T47D (cell line): ENCODE results near the gene SLC25A24.
"Not testable (repeated sequence)": the region's sequence is repeated elsewhere in the genome, so short reads cannot be mapped to it uniquely, and the experiment has no call there.

Experiments used
- DNase-seq, 2 experiments: peaks; one replicate each; pipeline versions ENCODE4 v3.0.0 to v3.0.0-alpha.2; 2011 to 2012; ENCODE audit warnings: low read depth in 1 of 2, low spot score in 1 of 2
- JUND ChIP-seq: IDR thresholded peaks from 2 replicates; pipeline ENCODE4 v1.6.1; 2012; ENCODE audit warnings: low read depth
- in situ Hi-C: cut with HindIII; loops from 2 replicates; pipeline ENCODE4 v1.10.0; 2016; ENCODE audit warnings: low sequenced_read_pairs, low pct_unique_long_range_greater_than_20kb

SLC25A24 gene

DNA sequence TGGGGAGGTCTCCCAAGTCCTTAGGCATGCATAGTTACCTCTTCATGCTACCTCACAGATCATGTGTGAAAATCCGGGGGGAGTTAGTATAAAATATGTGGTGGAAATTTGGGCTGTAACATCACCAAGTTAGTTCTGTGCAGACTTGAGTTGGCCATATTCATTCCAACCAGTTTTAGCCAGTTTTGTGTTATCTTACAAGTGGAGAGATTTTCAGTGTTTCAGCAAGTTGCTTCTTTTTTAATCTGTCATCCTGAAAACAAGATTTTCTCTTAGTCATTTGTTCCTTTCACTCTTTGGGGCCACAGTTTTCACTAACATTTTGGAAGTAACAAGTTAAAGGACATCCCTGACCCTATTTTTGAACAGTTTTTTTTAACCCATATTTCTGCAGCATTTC is 11.3 kb downstream of the SLC25A24 start:
- in situ Hi-C loops, result no loop called here
- no peak for TF ChIP-seq JUND
- no peak for DNase-seq

- no peak for TF ChIP-seq JUND
- DNase-seq, result no peak
- in situ Hi-C loops, result no loop called here
Observed at GRCh38 chr1:108182959-108183700, 17.0 kb downstream of the SLC25A24 start.

DNA sequence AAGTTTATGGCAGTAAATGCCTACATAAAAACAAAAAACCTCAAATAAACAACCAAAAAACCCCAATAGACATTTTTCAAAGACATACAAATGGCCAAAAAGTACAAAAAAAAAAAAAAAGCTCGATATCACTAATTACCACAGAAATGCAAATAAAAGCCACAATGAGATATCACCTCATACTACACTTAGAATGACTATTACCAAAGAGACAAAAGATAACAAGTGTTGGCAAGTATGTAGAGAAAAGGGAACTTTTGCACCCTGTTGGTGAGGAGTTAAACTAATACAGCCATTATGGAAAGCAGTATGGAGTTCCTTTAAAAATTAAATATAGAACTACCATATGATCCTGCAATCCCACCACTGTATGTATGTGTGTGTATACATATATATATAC is 21.1 kb downstream of the SLC25A24 start:
- in situ Hi-C loops, result no loop called here
- no peak for DNase-seq
- TF ChIP-seq JUND, result no peak

DNA sequence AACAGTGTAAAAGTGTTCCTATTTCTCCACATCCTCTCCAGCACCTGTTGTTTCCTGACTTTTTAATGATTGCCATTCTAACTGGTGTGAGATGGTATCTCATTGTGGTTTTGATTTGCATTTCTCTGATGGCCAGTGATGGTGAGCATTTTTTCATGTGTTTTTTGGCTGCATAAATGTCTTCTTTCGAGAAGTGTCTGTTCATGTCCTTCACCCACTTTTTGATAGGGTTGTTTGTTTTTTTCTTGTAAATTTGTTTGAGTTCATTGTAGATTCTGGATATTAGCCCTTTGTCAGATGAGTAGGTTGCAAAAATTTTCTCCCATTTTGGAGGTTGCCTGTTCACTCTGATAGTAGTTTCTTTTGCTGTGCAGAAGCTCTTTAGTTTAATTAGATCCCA is 37.7 kb downstream of the SLC25A24 start:
- DNase-seq, in situ Hi-C loops: not testable (repeated sequence)

DNA sequence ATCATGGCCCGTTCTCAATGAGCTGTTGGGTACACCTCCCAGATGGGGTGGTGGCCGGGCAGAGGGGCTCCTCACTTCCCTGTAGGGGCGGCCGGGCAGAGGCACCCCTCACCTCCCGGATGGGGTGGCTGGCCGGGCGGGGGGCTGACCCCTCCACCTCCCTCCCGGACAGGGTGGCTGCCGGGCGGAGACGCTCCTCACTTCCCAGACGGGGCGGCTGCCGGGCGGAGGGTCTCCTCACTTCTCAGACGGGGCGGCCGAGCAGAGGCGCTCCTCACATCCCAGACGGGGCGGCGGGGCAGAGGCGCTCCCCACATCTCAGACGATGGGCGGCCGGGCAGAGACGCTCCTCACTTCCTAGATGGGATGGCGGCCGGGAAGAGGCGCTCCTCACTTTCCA is 40.2 kb downstream of the SLC25A24 start:
- in situ Hi-C loops, DNase-seq: not testable (repeated sequence)

DNA sequence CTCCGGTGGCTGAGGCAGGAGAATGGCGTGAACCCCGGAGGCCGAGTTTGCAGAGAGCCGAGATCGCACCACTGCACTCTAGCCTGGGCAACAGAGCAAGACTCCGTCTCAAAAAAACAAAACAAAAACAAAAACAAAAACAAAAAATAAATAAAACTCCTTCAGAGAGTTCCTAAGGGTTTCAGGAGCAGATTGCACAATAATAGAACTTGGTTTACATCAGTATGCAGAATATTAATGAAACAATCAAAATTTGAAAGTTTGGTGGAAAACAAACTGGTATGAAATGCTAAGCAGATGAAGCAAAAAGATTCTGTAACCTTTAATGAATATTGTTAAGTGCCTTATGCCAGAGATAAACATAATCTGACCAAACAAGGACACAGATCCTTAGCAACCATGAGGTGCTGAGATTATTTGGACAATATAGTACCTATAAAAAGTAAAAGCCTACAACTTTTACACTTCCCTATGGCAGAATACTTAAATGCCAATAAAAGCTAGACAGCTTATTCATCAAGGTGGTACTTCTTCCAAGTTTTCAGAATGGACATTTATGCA is 41.2 kb downstream of the SLC25A24 start:
- in situ Hi-C loops, result no loop called here
- no peak for TF ChIP-seq JUND
- DNase-seq, result no peak

- in situ Hi-C loops, result no loop called here
- no peak for DNase-seq
- TF ChIP-seq JUND, result no peak
Observed at GRCh38 chr1:108154314-108154713, 45.8 kb downstream of the SLC25A24 start.

- TF ChIP-seq JUND, result no peak
- no peak for DNase-seq
- in situ Hi-C loops, result no loop called here
Observed at GRCh38 chr1:108152782-108153222, 47.3 kb downstream of the SLC25A24 start.

DNA sequence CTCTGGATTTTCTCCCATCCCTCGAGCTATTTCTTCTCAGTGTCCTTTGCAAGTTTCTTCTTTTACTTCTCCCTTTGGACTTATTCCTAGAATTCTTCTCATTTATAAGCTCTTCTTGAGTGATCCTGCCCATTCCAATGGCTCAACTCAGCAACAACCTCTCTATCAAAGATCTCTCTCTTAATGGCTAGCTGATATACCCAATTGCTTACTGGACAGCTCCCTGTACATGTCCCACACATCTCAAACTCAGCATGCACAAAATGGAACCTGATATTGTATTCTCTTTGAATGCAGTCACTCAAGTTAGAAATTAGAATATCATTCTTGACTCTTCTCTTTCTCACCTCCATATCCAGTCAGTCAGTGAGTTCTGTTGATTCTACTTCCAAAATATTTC is 48.6 kb downstream of the SLC25A24 start:
- in situ Hi-C loops, result no loop called here
- TF ChIP-seq JUND, result no peak
- no peak for DNase-seq

DNA sequence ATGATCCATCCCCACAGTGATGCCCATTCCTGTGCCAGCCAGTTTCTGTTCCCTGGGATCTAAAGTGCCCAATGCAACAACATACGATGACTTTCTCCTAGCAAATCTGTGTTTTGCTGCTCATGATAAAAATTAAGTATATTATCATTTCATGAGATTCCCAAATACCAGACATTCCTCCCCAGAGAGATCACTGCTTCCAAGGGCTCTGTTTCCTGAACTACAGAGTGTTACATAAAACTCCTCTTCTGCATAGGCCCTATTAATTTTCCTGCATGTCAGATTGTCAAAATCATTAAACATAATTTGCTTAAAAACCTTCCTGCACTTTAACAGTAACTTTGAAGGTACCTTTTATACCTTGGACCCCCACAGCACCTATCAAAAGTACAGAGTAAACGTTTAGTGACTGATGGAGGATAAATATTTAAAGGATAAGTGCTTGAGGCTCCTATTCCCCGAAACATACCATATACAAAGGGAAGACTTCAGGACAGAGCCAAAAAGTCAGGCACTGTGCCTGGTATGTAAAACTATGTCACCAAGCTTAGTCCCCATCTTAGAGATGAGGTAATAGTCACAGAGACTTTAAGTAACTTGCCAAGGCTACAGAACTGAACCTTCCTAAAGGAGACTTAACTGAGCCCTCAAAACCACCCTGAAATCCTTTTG is 50.2 kb downstream of the SLC25A24 start:
- no peak for DNase-seq
- TF ChIP-seq JUND, result no peak
- in situ Hi-C loops, result no loop called here

- DNase-seq, in situ Hi-C loops: not testable (repeated sequence)
Observed at GRCh38 chr1:108144569-108144968, 55.6 kb downstream of the SLC25A24 start.

- TF ChIP-seq JUND, result no peak
Observed at GRCh38 chr1:108142773-108143394, 57.3 kb downstream of the SLC25A24 start.

GRCh38 chr1:108142258-108142657 is 57.9 kb downstream of the SLC25A24 start:
- in situ Hi-C loops, result no loop called here
- no peak for TF ChIP-seq JUND
- DNase-seq, result no peak

More at GRCh38 chr1:108142773-108143394, 57.3 kb downstream of the SLC25A24 start:
- in situ Hi-C loops, result no loop called here
- DNase-seq, result no peak
